NCI-H2107 (cell line): ENCODE data around the gene BHLHA9.

Experiments used
- DNase-seq: peaks from one replicate; lab custom pipeline; 2025; lab: John Stamatoyannopoulos, UW

BHLHA9 gene

GRCh38 chr17:1256699-1257098, 13.5 kb upstream of the BHLHA9 start:
- no peak for DNase-seq

- no peak for DNase-seq
Observed at GRCh38 chr17:1260086-1260769, 10.0 kb upstream of the BHLHA9 start.

- DNase-seq = no peak
Observed at GRCh38 chr17:1260770-1261161, 9.5 kb upstream of the BHLHA9 start.

- DNase-seq = no peak
Observed at GRCh38 chr17:1264196-1264595, 6.0 kb upstream of the BHLHA9 start.

GRCh38 chr17:1267471-1267943, 2.7 kb upstream of the BHLHA9 start:
- no peak for DNase-seq

GRCh38 chr17:1271030-1271423, 783 bp downstream of the BHLHA9 start:
- DNase-seq = no peak

- no peak for DNase-seq
Observed at GRCh38 chr17:1271441-1271840, 1.2 kb downstream of the BHLHA9 start.

GRCh38 chr17:1272701-1273100, 2.5 kb downstream of the BHLHA9 start:
- DNase-seq = no peak

- DNase-seq = no peak
Observed at GRCh38 chr17:1273492-1274244, 3.4 kb downstream of the BHLHA9 start.

GRCh38 chr17:1274245-1274608, 4.0 kb downstream of the BHLHA9 start:
- DNase-seq = no peak

- no peak for DNase-seq
Observed at GRCh38 chr17:1275205-1275961, 5.1 kb downstream of the BHLHA9 start.

GRCh38 chr17:1275962-1276736, 5.9 kb downstream of the BHLHA9 start:
- no peak for DNase-seq

- DNase-seq = no peak
Observed at GRCh38 chr17:1280652-1281051, 10.4 kb downstream of the BHLHA9 start.

GRCh38 chr17:1286379-1287106, 16.3 kb downstream of the BHLHA9 start:
- DNase-seq = no peak

GRCh38 chr17:1289695-1290094, 19.5 kb downstream of the BHLHA9 start:
- DNase-seq = no peak

- no peak for DNase-seq
Observed at GRCh38 chr17:1290676-1291075, 20.4 kb downstream of the BHLHA9 start.

- DNase-seq = no peak
Observed at GRCh38 chr17:1294157-1294717, 24.0 kb downstream of the BHLHA9 start.

GRCh38 chr17:1298606-1299005, 28.4 kb downstream of the BHLHA9 start:
- DNase-seq = no peak

- no peak for DNase-seq
Observed at GRCh38 chr17:1299552-1300370, 29.5 kb downstream of the BHLHA9 start.

GRCh38 chr17:1300371-1300905, 30.2 kb downstream of the BHLHA9 start:
- DNase-seq = no peak
